HEK293T (cell line): ENCODE measurements around the gene SNAP23.
"Not testable (repeated sequence)": the region's sequence is repeated elsewhere in the genome, so short reads cannot be mapped to it uniquely, and the experiment has no call there.

Source experiments
- CTCF ChIA-PET: fragments of 350-600 bp; formaldehyde crosslinking; extraction: SDS; loops from one replicate; lab custom pipeline; 2021; ENCODE audit warnings: antibody characterized with exemption, inconsistent platforms; lab: Yijun Ruan, JAX
- POLR2A ChIA-PET: fragments of 350-600 bp; formaldehyde crosslinking; extraction: SDS; loops from one replicate; lab custom pipeline; 2020; ENCODE audit warnings: antibody characterized with exemption, inconsistent platforms; lab: Yijun Ruan, JAX
- DNase-seq: peaks from one replicate; pipeline ENCODE4 v3.0.0; 2012; ENCODE audit warnings: mixed read lengths; ENCODE audit errors: extremely low spot score
- ARNT ChIP-seq: fragments of 450-650 bp; IDR thresholded peaks from 2 replicates; pipeline ENCODE4 v1.6.1; 2017; ENCODE audit warnings: mild to moderate bottlenecking
- BHLHE40 ChIP-seq: fragments of 450-650 bp; IDR thresholded peaks from 2 replicates; pipeline ENCODE4 v1.6.1; 2016; ENCODE audit warnings: mild to moderate bottlenecking, moderate library complexity, borderline replicate concordance
- CTBP1 ChIP-seq: fragments of 450-650 bp; IDR thresholded peaks from 2 replicates; pipeline ENCODE4 v1.6.1; 2016; ENCODE audit warnings: borderline replicate concordance
- ELF4 ChIP-seq: fragments of 450-650 bp; IDR thresholded peaks from 2 replicates; pipeline ENCODE4 v1.6.1; 2017; ENCODE audit warnings: antibody characterized with exemption
- FOXA1 ChIP-seq: fragments of 450-650 bp; IDR thresholded peaks from 2 replicates; pipeline ENCODE4 v1.6.1; 2016; ENCODE audit warnings: mild to moderate bottlenecking
- FOXK2 ChIP-seq: fragments of 450-650 bp; IDR thresholded peaks from 2 replicates; pipeline ENCODE4 v1.6.1; 2016; ENCODE audit warnings: mild to moderate bottlenecking
- FOXM1 ChIP-seq: fragments of 450-650 bp; IDR thresholded peaks from 2 replicates; pipeline ENCODE4 v1.6.1; 2017; ENCODE audit warnings: mild to moderate bottlenecking, borderline replicate concordance
- HDGF ChIP-seq: fragments of 450-650 bp; IDR thresholded peaks from 2 replicates; pipeline ENCODE4 v1.6.1; 2017; ENCODE audit warnings: antibody characterized with exemption, borderline replicate concordance
- L3MBTL2 ChIP-seq: fragments of 450-650 bp; conservative IDR thresholded peaks from 2 replicates; pipeline ENCODE4 v1.6.1; 2016; ENCODE audit warnings: mild to moderate bottlenecking
- LEF1 ChIP-seq: fragments of 450-650 bp; IDR thresholded peaks from 2 replicates; pipeline ENCODE4 v1.6.1; 2017; ENCODE audit warnings: mild to moderate bottlenecking, borderline replicate concordance
- NFRKB ChIP-seq: fragments of 450-650 bp; IDR thresholded peaks from 2 replicates; pipeline ENCODE4 v1.6.1; 2016; ENCODE audit warnings: mild to moderate bottlenecking, moderate library complexity
- SP1 ChIP-seq: fragments of 450-650 bp; IDR thresholded peaks from 2 replicates; pipeline ENCODE4 v1.6.1; 2017
- SUZ12 ChIP-seq: fragments of 450-650 bp; IDR thresholded peaks from 2 replicates; pipeline ENCODE4 v1.6.1; 2016; ENCODE audit warnings: mild to moderate bottlenecking
- TARDBP ChIP-seq: fragments of 450-650 bp; IDR thresholded peaks from 2 replicates; pipeline ENCODE4 v1.6.1; 2016
- ZNF384 ChIP-seq: fragments of 450-650 bp; IDR thresholded peaks from 2 replicates; pipeline ENCODE4 v1.6.1; 2016
- TF ChIP-seq, protein P1 (sequence below): fragments of 450-650 bp; IDR thresholded peaks from 2 replicates; pipeline ENCODE4 v1.6.1; 2016

Gene SNAP23

DNA sequence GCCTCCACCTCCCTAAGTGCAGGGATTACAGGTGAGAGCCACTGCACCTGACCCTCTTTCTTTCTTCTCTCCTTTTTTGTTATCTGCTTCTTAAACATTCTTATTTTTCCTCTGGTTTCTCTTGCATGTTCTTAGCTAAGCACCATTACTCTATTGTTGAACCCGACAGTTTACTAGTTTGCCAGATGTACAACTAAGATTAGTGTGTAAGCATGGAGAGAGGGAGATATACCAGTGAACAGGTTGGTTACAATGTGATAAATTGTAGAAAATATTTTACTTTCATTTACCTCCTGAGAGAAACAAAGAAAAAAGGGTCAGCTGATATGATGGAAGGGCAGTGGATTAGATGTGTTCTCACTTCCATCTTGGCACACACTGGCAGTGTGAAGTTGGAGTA is 58.1 kb downstream of the SNAP23 start:
- POLR2A ChIA-PET = no interaction called here
- no peak for DNase-seq
- CTCF ChIA-PET = no interaction called here

DNA sequence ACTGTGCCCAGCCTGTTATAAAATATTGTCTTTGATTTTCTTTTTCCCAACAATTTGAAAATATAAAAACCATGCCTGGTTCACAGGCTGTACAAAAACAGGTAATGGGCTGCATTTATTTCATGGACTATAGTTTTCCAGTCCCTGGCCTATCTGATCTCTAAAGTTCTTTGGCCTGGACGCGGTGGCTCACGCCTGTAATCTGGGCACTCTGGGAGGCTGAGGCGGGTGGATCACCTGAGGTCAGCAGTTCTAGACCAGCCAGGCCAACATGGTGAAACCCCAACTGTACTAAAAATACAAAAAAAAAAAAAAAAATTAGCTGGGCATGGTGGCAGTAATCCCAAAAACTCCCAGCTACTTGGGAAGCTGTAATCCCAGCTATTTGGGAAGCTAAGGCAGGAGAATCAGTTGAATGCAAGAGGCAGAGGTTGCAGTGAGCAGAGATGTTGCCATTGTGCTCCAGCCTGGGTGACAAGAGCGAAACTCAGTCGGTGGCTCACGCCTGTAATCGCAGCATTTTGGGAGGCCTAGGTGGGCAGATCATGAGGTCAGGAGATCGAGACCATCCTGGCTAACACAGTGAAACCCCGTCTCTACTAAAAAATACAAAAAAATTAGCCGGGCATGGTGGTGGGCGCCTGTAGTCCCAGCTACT is 61.2 kb downstream of the SNAP23 start:
- POLR2A ChIA-PET, DNase-seq: not testable (repeated sequence)
- CTCF ChIA-PET = interaction anchor here (0.6 kb wide), 2 partner anchors 80 to 304 kb away, joined by 3 to 5 read pairs; no protein-coding TSS in a partner anchor

More for the DNA sequence above, 58.1 kb downstream of the SNAP23 start:
- TF ChIP-seq BHLHE40 = no peak
- no peak for TF ChIP-seq TARDBP
- no peak for TF ChIP-seq FOXA1
- no peak for TF ChIP-seq L3MBTL2
- TF ChIP-seq FOXM1 = no peak
- no peak for TF ChIP-seq SP1
- TF ChIP-seq, protein P1, sequence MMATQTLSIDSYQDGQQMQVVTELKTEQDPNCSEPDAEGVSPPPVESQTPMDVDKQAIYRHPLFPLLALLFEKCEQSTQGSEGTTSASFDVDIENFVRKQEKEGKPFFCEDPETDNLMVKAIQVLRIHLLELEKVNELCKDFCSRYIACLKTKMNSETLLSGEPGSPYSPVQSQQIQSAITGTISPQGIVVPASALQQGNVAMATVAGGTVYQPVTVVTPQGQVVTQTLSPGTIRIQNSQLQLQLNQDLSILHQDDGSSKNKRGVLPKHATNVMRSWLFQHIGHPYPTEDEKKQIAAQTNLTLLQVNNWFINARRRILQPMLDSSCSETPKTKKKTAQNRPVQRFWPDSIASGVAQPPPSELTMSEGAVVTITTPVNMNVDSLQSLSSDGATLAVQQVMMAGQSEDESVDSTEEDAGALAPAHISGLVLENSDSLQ = no peak
- no peak for TF ChIP-seq CTBP1
- TF ChIP-seq SUZ12 = no peak
- no peak for TF ChIP-seq ZNF384
- no peak for TF ChIP-seq FOXK2
- TF ChIP-seq ARNT = no peak

DNA sequence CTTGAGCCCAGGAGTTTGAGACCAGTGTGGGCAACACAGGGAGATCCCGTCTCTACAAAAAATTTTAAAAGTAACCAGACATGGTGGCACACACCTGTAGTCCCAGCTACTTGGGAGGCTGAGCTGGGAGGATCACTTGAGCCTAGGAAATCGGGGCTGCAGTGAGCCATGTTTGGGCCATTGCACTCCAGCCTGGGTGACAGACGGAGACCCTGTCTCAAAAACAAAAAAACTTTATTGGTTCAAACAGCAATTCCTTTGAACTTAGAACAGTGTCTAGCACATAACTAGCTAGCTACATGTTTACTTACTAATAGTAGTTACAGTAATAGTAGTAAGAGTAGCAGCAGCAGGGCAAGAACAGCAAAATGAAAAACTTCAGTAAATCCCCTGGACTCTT is 63.3 kb downstream of the SNAP23 start:
- DNase-seq = no peak
- POLR2A ChIA-PET = no interaction called here
- TF ChIP-seq L3MBTL2 (no peak), LEF1 (no peak)
- CTCF ChIA-PET = no interaction called here

DNA sequence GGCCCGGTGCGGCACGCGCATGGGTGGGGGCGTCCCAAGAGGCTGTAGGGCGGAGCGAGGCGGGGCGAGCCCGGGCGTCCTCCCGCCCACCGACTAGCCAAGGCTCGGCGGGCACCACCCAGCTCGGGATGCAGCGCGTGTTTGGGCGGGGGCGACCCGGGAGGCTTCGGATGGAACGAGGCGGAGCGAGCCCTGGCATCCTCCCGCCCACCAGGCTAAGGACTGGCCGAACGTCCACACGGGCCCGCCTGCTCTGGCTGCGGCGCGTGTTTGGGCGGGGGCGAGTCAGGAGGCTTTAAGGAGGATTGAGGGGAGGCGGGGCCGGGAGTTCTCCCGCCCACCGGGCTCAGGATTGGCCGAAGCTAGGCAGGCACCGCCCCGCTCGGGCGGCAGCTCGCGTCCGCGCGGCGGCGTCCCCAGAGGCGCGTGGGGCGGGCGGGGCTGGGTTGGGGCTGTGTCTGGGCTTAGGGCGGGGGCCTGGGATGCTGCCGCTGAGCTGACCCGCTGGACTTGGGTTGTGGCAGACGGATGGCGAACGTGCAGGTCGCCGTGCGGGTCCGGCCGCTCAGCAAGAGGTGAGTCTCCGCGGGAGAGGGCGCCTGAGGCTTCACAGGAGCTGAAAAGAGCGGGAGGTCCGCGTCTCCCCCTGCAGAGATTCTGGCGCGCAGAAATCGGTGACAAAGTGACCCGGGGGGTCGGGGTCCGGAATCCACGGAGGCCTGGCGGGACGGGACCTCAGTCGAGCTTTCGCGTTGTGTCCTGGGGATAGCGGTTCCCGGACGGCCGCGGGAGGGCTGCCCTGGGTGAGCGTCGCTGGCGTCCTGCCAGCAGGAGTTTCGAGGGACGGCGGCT is 80.0 kb downstream of the SNAP23 start, which contains the start of gene STARD9:
Gene STARD9 (plus strand): TSS at position 419 of the 852 bp plus-strand sequence. CDS start 110 bp downstream, at position 529.
- DNase-seq = peak; percentile 91
- ChIA-PET CTCF (no interaction called here), POLR2A (interaction anchor here (0.6 to 1.4 kb wide), 9 partner anchors 8 to 84 kb away, joined by 3 to 6 read pairs (median 4); partner anchors contain the start of genes HAUS2, LRRC57 and ZNF106)
- TF ChIP-seq L3MBTL2 (peak; percentile 91), ARNT (no peak), LEF1 (no peak), HDGF (peak; percentile 87; the same call in 1 of the 2 replicates)

DNA sequence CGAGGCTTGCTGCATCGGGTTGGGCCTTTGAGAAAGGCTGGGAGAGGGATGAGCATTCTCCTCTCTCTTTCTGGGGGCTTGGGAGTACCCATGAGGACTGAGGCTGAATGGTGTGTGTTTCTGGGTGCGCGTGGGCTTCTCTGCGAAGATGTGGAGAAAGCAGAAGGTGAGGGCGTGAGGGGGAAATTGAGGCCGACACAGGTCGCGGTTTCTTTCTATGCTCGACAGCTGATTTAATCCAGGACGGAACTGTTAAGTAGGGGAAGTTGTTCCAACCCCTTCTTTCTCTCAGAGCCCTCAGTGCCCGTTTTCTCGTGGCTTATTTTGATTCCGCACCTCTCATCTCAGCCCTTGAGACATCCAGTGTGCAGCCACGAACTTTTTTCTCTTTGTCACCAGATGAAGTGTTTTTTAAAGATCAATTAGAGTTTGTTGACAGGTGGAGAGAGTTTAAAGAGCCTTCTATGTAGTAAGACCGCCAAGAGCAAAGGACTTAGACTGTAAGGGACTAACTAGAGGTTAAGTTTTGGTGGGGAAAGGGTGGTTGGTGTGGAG is 80.7 kb downstream of the SNAP23 start:
- DNase-seq = no peak
- ChIA-PET CTCF (no interaction called here), POLR2A (interaction anchor here (0.9 to 1.4 kb wide), 3 partner anchors 9 to 29 kb away, joined by 3 to 6 read pairs (median 5); no protein-coding TSS in a partner anchor)
- TF ChIP-seq LEF1 (no peak), L3MBTL2 (no peak), NFRKB (no peak), TARDBP (no peak), ARNT (no peak), ELF4 (no peak), FOXA1 (no peak)
- TF ChIP-seq, protein P1 = no peak

DNA sequence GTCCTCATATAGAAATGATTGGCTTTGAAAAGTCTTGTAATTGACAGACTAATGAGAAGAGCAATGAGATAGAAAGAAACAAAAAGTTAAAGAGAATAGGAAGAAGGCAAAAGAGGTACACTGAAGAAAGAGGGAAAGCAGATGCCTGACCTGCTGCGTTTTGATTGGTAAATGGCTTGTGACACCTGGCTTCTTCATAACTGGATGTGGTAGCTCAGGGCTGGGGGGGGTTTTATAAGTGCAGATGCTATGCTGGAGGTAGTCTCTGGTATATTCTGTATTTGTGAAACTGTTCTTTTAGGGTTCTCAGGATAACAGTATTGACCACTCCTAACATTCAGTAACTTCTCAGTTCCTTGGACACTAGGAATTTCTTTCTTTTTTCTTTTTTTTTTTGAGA is 81.3 kb downstream of the SNAP23 start:
- DNase-seq = no peak

DNA sequence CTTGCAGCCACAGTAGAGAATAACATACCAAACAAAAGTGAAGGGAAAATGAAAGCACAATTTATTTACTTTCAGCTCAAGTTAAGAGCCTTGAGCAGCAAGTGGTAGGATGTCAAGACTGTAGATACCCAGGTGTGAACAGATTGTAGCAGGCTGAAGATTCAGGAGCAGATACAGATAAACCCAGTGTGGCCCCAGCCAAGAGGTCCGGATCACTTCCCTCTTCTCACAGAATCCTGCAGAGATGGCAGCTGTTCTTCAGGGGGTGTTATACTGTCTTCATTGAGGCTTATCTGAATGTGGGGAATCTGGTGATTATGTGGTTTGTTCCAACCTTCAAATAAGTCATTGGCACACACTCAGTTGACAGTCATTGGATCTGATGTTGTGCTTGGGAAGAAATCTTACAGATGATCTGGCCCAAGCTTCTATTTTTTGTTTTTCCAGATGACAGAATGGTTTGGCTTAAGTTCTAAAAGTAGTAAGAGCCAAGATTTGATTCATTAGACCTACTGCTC is 82.1 kb downstream of the SNAP23 start:
- DNase-seq = no peak
- ChIA-PET CTCF (no interaction called here), POLR2A (no interaction called here)
- TF ChIP-seq HDGF (no peak), LEF1 (no peak), BHLHE40 (no peak)

More for the DNA sequence above, 81.3 kb downstream of the SNAP23 start:
- TF ChIP-seq SP1 (no peak), FOXA1 (no peak), L3MBTL2 (no peak), ARNT (no peak)
- ChIA-PET POLR2A (no interaction called here), CTCF (no interaction called here)
